ENCODE data around the gene MRPL18.
"Not testable (repeated sequence)": the region's sequence is repeated elsewhere in the genome, so short reads cannot be mapped to it uniquely, and the experiment has no call there.

The MRPL18 gene

DNA sequence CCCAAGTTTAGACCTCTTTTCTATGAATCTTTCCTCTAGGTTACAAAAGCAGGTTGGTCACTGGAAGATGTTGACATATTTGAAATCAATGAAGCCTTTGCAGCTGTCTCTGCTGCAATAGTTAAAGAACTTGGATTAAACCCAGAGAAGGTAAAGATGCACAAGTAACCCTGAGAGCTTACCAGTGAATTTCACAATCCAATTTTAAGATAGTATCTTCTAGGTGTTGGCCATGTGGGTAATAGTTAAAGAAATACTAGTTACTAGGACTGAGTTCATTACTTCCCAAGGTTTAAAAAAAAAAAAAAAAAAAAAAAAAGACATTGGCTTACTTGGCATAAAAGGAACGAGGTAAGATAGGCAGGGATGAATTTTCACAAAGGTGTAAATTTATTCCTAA lies 12.1 kb upstream of the MRPL18 start:
- Histone ChIP-seq H3K4me1 (ENCODE audit: control insufficient read depth, insufficient read depth, low read length) (no peaks in the 10 kb centered on the region), H3K9me3 (ENCODE audit: control insufficient read depth, low read length) (no peaks in the 10 kb centered on the region), H3K4me3 (ENCODE audit: low read length) (no peak overlapping the region), H3K9ac (ENCODE audit: low read length) (no peak overlapping the region), H3K27me3 (replicated peaks; ENCODE audit: control insufficient read depth, insufficient read depth, low read length) (no peaks in the 10 kb centered on the region), H3K36me3 (ENCODE audit: control insufficient read depth, insufficient read depth, low read length, severe bottlenecking) (peaks cover 100% of the 10 kb centered on the region)
- no peak for DNase-seq (ENCODE audit: low read depth)

DNA sequence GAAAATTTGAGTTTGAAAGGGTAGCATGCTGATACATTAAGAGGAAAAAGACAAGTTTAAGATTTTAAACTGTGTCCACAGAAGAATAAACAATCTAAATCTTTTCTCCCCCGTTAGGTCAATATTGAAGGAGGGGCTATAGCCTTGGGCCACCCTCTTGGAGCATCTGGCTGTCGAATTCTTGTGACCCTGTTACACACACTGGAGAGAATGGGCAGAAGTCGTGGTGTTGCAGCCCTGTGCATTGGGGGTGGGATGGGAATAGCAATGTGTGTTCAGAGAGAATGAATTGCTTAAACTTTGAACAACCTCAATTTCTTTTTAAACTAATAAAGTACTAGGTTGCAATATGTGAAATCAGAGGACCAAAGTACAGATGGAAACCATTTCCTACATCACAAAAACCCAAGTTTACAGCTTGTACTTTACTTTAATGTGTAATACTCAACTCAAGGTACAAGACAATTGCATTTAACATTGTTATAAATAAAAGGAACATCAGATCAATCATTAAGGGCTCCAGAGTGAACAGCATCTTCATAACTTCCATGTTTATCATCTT lies 11.6 kb upstream of the MRPL18 start:
- DNase-seq (ENCODE audit: low read depth): no peak
- no peaks in the 10 kb centered on the region for H3K9me3 ChIP-seq (ENCODE audit: control insufficient read depth, low read length)
- no peaks in the 10 kb centered on the region for H3K27me3 ChIP-seq (replicated peaks; ENCODE audit: control insufficient read depth, insufficient read depth, low read length)
- peaks cover 100% of the 10 kb centered on the region for H3K36me3 ChIP-seq (ENCODE audit: control insufficient read depth, insufficient read depth, low read length, severe bottlenecking)
- no peak overlapping the region for H3K4me3 ChIP-seq (ENCODE audit: low read length)
- no peaks in the 10 kb centered on the region for H3K4me1 ChIP-seq (ENCODE audit: control insufficient read depth, insufficient read depth, low read length)
- H3K9ac ChIP-seq (ENCODE audit: low read length): no peak overlapping the region

DNA sequence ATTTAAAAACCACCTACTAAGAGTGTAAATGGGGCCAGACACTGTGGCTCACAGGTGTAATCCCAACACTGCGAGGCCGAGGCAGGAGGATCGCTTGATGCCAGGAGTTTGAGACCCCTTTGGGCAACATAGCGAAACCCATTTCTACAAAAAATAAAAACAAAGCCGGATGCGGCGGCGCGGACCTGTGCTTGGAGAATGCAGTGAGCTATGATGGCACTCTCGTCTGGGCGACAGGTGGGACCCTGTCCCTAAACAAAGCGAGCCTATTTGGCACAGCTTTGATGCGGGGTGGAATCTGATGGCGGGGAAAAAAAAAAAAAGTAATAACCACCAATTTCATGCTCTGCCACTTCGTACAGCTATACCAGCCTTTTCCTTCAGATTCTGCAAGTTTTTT lies 2.0 kb upstream of the MRPL18 start:
- H3K36me3 ChIP-seq (ENCODE audit: control insufficient read depth, insufficient read depth, low read length, severe bottlenecking): peaks cover 53% of the 10 kb centered on the region
- DNase-seq (ENCODE audit: low read depth): no peak
- H3K4me3 ChIP-seq (ENCODE audit: low read length): peak overlapping the region; percentile 95
- H3K9me3 ChIP-seq (ENCODE audit: control insufficient read depth, low read length): no peaks in the 10 kb centered on the region
- peak overlapping the region; percentile 96 for H3K9ac ChIP-seq (ENCODE audit: low read length)
- H3K4me1 ChIP-seq (ENCODE audit: control insufficient read depth, insufficient read depth, low read length): peaks cover 44% of the 10 kb centered on the region
- H3K27me3 ChIP-seq (replicated peaks; ENCODE audit: control insufficient read depth, insufficient read depth, low read length): no peaks in the 10 kb centered on the region

DNA sequence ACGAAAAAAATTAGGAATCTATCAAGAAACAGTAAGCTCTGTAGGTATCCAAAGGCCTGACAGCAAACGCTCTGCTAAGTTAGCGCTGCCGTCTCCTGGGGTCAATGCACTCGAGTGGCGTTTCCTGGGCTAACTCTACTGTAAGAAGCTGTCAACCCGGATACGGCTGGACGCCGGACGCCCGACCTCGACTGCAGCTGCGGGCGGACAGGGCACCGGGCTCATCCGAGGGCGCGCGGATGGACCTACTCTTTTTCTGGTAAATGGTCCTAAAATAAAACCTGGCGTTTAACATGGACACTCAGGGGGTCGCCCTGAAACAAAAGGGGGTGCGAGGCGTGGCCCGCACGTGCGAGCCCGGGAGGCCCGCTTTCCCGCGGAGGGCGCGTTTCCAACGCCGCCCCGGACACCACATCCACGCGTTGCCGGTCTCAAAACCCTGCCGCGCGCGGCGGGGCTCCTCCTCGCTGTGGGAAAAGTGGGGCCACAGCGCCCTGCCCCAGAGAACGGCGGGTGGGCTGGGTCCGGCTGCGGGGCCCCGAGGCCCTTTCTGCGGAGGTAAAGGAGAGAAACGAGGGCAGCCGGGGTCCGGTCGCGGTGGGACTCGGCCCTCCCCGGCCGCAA lies 1.4 kb upstream of the MRPL18 start:
- DNase-seq (ENCODE audit: low read depth): peak; percentile 71
- Histone ChIP-seq H3K9me3 (ENCODE audit: control insufficient read depth, low read length) (no peaks in the 10 kb centered on the region), H3K9ac (ENCODE audit: low read length) (peak overlapping the region; percentile 96), H3K4me3 (ENCODE audit: low read length) (peak overlapping the region; percentile 95), H3K36me3 (ENCODE audit: control insufficient read depth, insufficient read depth, low read length, severe bottlenecking) (peaks cover 50% of the 10 kb centered on the region), H3K27me3 (replicated peaks; ENCODE audit: control insufficient read depth, insufficient read depth, low read length) (no peaks in the 10 kb centered on the region), H3K4me1 (ENCODE audit: control insufficient read depth, insufficient read depth, low read length) (peaks cover 44% of the 10 kb centered on the region)

DNA sequence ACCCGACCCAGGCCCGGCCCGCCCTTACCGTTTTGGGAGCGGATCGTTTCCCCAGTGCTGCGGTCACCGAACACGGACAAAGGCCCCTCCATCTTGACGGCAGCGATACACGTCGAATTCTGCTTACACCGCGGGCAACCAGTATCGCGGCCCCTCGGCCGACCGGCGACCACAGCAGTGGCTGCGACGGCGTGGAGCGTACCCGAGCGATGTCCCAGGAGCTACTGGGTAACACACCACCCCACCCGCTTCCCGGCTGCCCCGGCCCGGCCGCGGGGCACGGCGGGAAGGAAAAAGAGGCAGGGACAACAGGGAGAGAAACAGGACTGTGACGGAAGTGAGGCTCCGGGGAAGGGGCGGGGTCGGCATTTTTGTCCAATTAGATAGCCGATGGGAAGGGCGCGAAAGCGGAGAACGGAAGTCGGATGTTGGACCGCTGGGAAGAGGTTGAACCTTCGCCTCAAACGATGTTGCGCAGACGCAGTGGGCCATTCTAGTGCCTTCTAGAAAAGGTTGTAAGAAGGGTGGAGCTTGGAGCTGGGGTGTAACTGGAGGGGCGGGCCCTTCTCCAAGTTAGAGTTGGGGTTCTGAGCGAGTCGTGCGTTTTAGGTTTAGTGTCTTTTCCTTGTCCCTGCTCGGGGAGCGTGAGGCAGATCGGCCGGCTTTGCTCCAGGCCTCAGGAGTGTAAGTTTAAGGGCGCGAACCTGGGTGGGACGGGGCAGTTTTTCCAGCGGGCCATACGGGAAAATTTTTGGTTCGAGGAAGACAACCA lies 704 bp upstream of the MRPL18 start, which contains the start of gene TCP1:
TCP1 (minus strand) TSS at position 226 of the 772 bp plus-strand sequence; CDS start at position 92, 134 bp downstream.
- H3K36me3 ChIP-seq (ENCODE audit: control insufficient read depth, insufficient read depth, low read length, severe bottlenecking): peaks cover 50% of the 10 kb centered on the region
- peak within 1 kb of the TSS; percentile 96 for H3K9ac ChIP-seq (ENCODE audit: low read length)
- H3K9me3 ChIP-seq (ENCODE audit: control insufficient read depth, low read length): no peaks in the 10 kb centered on the region
- H3K4me3 ChIP-seq (ENCODE audit: low read length): peak within 1 kb of the TSS; percentile 95
- DNase-seq (ENCODE audit: low read depth): peak; percentile 100
- H3K4me1 ChIP-seq (ENCODE audit: control insufficient read depth, insufficient read depth, low read length): peaks cover 44% of the 10 kb centered on the region
- H3K27me3 ChIP-seq (replicated peaks; ENCODE audit: control insufficient read depth, insufficient read depth, low read length): no peaks in the 10 kb centered on the region

DNA sequence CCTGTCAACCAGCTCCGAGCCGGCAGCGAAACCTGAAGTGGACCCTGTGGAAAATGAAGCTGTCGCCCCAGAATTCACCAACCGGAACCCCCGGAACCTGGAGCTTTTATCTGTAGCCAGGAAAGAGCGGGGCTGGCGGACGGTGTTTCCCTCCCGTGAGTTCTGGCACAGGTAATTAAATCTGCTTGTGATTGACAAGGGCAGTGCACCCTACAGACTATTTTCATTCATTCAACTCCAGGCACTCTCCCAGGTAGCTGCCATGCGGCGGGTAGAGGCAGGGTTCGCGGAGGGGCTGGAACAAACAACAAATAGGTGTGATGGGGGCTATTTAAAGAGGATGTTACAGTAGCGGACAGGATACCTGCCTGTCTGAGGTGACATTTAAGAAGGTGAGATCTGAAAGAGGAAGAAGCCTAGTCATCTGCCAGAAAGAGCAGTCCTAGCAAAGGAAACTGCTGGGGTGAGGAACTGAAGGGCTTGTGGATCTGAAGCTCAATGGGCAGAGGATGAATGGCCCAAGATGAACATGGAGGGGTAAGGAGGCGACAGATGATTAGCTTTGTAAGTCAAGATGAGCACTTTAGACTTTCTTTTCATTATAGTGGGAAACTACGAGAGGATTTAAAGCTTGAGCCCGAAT lies 810 bp downstream of the MRPL18 start:
- peaks cover 40% of the 10 kb centered on the region for H3K4me1 ChIP-seq (ENCODE audit: control insufficient read depth, insufficient read depth, low read length)
- H3K9ac ChIP-seq (ENCODE audit: low read length): peak overlapping the region; percentile 96
- H3K36me3 ChIP-seq (ENCODE audit: control insufficient read depth, insufficient read depth, low read length, severe bottlenecking): peaks cover 39% of the 10 kb centered on the region
- H3K9me3 ChIP-seq (ENCODE audit: control insufficient read depth, low read length): no peaks in the 10 kb centered on the region
- no peaks in the 10 kb centered on the region for H3K27me3 ChIP-seq (replicated peaks; ENCODE audit: control insufficient read depth, insufficient read depth, low read length)
- peak overlapping the region; percentile 95 for H3K4me3 ChIP-seq (ENCODE audit: low read length)
- DNase-seq (ENCODE audit: low read depth): no peak

DNA sequence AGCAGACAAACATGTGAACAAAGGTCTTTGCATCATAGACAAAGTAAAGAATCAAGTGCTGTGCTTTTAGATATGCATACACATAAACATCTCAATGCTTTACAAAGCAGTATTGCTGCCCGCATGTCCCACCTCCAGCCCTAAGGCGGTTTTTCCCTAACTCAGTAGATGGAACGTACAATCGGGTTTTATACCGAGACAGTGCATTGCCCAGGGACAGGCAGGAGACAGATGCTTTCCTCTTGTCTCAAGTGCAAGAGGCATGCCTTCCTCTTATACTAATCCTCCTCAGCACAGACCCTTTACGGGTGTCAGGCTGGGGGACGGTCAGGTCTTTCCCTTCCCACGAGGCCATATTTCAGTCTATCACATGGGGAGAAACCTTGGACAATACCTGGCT lies 4.7 kb downstream of the MRPL18 start:
- Histone ChIP-seq H3K36me3 (ENCODE audit: control insufficient read depth, insufficient read depth, low read length, severe bottlenecking) (peaks cover 61% of the 10 kb centered on the region), H3K4me1 (ENCODE audit: control insufficient read depth, insufficient read depth, low read length) (peaks cover 16% of the 10 kb centered on the region)
- H3K9ac ChIP-seq (ENCODE audit: low read length); H3K9me3 ChIP-seq (ENCODE audit: control insufficient read depth, low read length); H3K4me3 ChIP-seq (ENCODE audit: low read length); H3K27me3 ChIP-seq (replicated peaks; ENCODE audit: control insufficient read depth, insufficient read depth, low read length); DNase-seq (ENCODE audit: low read depth): not testable (repeated sequence)

DNA sequence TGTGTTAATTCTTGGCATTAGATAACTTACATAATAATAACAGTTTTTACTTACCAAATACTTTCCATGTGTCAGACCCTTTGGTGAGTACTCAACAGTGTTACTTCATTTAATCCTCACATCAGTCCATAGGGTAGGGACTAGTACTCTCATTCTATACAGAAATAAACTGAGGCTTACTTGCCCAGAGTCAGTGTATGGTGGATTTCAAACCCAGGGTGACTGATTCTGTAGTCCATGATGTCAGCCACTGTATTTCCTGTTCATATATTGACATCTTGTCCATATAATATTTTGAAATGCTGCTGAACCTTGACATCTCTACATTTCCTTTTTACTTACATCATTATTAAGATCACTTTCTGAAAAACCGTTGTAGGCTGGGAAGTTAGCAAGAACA lies 7.3 kb downstream of the MRPL18 start:
- peaks cover under 1% of the 10 kb centered on the region for H3K4me1 ChIP-seq (ENCODE audit: control insufficient read depth, insufficient read depth, low read length)
- peaks cover 55% of the 10 kb centered on the region for H3K36me3 ChIP-seq (ENCODE audit: control insufficient read depth, insufficient read depth, low read length, severe bottlenecking)
- H3K9me3 ChIP-seq (ENCODE audit: control insufficient read depth, low read length): no peaks in the 10 kb centered on the region
- no peaks in the 10 kb centered on the region for H3K27me3 ChIP-seq (replicated peaks; ENCODE audit: control insufficient read depth, insufficient read depth, low read length)
- no peak overlapping the region for H3K9ac ChIP-seq (ENCODE audit: low read length)
- DNase-seq (ENCODE audit: low read depth): no peak
- H3K4me3 ChIP-seq (ENCODE audit: low read length): no peak overlapping the region

DNA sequence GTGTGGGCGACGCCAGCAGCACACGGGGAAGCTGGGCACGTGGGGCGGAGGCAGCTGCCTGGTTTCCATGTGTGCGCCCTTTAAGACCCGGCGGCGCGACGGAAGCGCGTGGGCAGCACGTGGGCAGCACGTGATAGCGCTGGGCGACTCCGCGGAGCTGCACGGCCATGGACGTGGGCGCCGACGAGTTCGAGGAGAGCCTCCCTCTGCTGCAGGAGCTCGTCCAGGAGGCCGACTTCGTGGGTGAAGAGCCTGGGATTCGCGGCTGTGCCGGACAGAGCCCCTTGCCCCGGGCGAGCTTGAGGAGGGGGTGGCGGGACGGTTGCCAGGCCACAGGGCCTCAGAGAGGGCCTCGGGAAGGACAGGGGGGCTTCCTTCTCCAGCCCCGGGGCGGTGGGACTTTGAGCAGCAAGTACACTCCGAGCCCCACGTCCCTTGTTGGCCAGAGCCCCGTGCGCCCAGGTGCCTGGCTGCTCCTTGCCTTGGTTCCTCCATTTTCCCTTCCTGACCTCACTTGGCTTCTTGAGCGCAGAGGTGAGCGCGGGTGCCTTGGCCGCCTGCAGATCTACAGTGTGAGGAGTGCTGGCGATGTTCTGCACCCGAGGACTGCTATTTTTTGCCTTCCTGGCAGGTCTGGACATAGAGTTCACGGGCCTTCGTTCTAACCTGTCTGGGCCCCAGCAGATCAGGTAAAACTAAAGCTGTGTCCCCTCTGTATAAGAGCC lies 10.0 kb downstream of the MRPL18 start, which contains the start of gene PNLDC1:
PNLDC1 (plus strand) TSS at position 136 of the 725 bp plus-strand sequence; CDS start at position 168, 32 bp downstream.
- Histone ChIP-seq H3K9me3 (ENCODE audit: control insufficient read depth, low read length) (no peaks in the 10 kb centered on the region), H3K9ac (ENCODE audit: low read length) (no peak within 1 kb of the TSS), H3K4me3 (ENCODE audit: low read length) (no peak within 1 kb of the TSS), H3K4me1 (ENCODE audit: control insufficient read depth, insufficient read depth, low read length) (no peaks in the 10 kb centered on the region), H3K36me3 (ENCODE audit: control insufficient read depth, insufficient read depth, low read length, severe bottlenecking) (peaks cover 41% of the 10 kb centered on the region), H3K27me3 (replicated peaks; ENCODE audit: control insufficient read depth, insufficient read depth, low read length) (no peaks in the 10 kb centered on the region)
- DNase-seq (ENCODE audit: low read depth): no peak

DNA sequence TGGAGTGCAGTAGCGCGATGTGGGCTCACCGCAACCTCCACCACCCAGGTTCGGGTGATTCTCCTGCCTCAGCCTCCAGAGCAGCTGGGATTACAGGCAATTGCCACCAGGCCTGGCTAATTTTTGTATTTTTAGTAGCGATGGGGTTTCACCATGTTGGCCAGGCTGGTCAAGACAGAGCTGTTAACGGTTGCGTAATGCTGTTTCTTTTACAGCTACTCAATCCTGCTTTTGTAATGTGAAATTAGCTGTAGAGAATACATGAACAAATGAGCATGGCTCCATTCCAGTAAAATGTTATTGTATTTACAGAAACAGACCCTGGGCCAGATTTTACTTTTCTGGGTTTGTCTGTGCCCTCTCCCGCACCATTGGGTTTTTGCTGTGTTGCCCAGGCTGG lies 11.7 kb downstream of the MRPL18 start:
- no peaks in the 10 kb centered on the region for H3K9me3 ChIP-seq (ENCODE audit: control insufficient read depth, low read length)
- no peak overlapping the region for H3K9ac ChIP-seq (ENCODE audit: low read length)
- H3K27me3 ChIP-seq (replicated peaks; ENCODE audit: control insufficient read depth, insufficient read depth, low read length): no peaks in the 10 kb centered on the region
- peak; percentile 24 for DNase-seq (ENCODE audit: low read depth)
- peaks cover 28% of the 10 kb centered on the region for H3K36me3 ChIP-seq (ENCODE audit: control insufficient read depth, insufficient read depth, low read length, severe bottlenecking)
- peaks cover 6% of the 10 kb centered on the region for H3K4me1 ChIP-seq (ENCODE audit: control insufficient read depth, insufficient read depth, low read length)
- no peak overlapping the region for H3K4me3 ChIP-seq (ENCODE audit: low read length)

Measured in adipocyte (in vitro differentiated cells).